Measurements from ENCODE around the gene EXOC1.
"Not testable (repeated sequence)": the region's sequence is repeated elsewhere in the genome, so short reads cannot be mapped to it uniquely, and the experiment has no call there.

Gene EXOC1, protein sequence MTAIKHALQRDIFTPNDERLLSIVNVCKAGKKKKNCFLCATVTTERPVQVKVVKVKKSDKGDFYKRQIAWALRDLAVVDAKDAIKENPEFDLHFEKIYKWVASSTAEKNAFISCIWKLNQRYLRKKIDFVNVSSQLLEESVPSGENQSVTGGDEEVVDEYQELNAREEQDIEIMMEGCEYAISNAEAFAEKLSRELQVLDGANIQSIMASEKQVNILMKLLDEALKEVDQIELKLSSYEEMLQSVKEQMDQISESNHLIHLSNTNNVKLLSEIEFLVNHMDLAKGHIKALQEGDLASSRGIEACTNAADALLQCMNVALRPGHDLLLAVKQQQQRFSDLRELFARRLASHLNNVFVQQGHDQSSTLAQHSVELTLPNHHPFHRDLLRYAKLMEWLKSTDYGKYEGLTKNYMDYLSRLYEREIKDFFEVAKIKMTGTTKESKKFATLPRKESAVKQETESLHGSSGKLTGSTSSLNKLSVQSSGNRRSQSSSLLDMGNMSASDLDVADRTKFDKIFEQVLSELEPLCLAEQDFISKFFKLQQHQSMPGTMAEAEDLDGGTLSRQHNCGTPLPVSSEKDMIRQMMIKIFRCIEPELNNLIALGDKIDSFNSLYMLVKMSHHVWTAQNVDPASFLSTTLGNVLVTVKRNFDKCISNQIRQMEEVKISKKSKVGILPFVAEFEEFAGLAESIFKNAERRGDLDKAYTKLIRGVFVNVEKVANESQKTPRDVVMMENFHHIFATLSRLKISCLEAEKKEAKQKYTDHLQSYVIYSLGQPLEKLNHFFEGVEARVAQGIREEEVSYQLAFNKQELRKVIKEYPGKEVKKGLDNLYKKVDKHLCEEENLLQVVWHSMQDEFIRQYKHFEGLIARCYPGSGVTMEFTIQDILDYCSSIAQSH

DNA sequence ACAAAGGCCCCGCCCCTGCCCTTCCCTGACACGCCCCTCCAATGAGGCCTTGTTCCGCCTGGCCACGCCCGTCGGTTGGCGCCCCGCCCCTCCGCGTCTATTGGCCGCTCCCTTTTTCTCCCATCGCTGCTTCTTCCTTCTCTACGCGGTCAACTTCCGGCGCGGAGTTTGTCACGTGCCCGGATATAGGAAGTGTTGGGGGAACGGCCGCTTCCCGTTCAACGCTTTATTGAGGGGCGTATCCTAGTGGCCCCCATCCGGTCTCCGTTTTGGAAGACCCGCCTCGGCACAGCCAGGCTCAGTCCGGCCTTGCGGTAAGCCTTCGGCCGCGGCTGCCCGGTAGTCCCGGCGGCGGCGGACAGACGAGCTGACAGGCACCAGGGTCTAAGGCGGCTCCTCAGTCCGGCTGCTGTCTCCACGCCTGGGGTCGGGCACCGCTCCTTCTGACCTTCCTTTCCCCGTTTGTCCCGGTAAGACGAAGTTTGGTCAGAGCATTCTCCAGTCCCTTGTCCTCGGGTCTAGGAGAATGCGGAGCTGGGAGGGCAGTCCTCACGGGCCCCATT is at the start of gene EXOC1:
EXOC1 (plus strand) TSS at position 165 of the 563 bp plus-strand sequence. CDS start 4,676 bp downstream, outside the sequence.
- DNase-seq = peak; percentile 88

DNA sequence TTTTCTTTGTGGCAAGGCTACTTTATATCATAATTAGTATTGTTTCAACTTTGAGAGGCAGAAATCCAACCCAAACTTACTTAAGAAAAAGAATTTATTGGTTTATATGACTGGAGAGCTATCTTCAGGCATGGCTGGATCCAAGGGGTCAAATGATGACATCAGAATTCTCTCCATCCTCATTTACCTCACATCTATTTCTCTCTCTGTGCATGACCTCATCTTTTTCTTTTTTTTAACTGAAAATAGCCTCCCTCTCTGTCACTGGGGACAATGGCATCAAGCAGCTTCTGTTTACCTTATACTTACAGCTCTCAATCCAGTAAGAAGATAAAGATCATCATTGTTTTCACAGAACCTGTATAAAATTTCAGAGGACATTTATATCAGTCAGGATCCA is 45.9 kb upstream of the EXOC1 start:
- no peak for DNase-seq

DNA sequence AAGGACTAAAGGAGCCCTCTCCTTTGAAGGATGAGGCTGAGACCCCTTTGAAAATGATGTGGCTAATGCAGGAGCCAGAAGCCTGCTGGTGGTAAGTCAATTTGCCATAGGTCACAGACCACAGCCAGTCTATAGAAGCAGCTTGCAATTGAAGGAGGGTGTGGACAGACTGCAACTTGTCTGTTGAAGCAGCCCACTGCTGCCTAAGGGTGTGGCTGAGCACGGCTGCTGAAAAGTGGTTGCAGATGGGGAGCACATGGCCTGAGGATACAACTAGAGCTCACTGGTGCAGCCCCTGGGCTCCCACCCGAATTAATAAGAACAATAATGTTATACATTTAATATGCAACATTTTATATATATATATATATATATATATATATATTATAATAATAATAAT is 45.3 kb upstream of the EXOC1 start:
- DNase-seq = no peak

DNA sequence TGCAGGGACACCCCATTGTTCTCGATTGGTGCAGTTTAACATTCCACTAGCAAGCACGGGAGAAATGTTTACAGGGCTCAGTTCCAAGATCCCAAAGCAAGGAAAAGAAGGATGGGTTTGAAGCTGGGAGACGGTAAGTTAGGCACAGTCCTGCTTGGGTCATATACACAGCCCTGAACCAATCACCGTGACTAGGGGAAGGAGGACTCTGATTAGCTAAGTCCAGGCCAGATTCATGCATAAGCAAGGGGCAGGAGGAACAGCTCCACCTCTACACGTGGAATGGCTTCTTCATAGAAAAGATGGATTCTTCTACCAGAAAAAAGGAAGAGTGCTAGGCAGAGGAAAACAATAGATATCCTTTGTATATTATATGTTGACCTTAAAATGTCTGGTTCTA is 44.8 kb upstream of the EXOC1 start:
- no peak for DNase-seq

DNA sequence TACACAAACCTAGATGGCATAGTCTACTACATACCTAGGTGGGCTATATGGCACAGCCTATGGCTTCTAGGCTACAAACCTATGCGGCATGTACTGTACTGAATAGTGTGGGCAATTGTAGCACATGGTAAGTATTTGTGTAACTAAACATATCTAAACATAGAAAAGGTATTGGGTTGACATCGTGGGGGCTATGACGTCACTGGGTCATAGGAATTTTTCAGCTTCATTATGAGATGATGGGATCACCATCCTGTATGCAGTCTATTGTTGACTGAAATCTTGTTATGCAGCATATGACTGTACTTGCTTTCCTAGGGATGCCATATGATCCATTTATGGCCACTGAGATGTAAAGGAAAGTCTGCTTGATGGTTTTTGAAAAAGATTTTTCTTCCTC is 35.8 kb upstream of the EXOC1 start:
- no peak for DNase-seq

DNA sequence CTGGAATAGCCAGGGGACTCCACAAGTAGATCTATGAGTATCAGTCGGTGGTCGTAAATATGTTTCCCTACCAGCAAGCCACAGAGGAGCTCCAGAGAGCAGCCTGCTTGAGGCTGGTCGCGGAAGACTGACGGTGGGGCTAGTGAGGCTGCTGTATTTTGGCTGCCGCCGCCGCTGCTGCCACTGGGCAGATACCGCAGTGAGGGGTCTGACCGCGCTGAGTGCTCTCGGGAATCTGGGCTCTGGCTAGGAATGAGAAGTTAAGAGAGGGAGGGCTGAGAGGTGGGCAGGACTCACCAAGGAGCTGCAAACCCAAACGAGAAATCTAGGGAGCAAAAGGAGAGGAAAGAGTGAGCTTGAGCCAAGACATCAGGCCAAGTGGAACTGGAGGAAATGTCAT is 33.8 kb upstream of the EXOC1 start, which contains the start of gene EXOC1L:
EXOC1L (plus strand) TSS at position 157 of the 400 bp plus-strand sequence; CDS start at position 394, 237 bp downstream.
- DNase-seq = peak; percentile 16

DNA sequence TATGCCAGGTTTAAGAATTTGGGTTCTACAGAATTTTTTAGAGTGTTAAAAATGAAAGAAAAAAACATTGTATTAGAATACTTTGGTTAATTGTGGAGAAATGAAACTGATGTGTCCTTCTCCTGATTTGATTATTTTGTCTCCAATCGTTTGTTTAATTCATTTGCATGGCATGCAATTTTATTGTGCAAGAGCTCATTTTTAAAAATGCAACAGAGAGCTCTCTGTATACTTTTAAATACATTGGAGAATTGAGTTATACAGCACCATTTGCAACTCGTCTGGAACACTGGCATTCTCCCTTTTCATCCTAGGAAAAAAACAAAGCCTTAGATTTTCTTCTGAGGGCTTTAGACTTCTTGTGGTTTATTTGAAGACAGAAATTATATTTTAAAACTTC is 33.2 kb upstream of the EXOC1 start:
- DNase-seq = no peak

DNA sequence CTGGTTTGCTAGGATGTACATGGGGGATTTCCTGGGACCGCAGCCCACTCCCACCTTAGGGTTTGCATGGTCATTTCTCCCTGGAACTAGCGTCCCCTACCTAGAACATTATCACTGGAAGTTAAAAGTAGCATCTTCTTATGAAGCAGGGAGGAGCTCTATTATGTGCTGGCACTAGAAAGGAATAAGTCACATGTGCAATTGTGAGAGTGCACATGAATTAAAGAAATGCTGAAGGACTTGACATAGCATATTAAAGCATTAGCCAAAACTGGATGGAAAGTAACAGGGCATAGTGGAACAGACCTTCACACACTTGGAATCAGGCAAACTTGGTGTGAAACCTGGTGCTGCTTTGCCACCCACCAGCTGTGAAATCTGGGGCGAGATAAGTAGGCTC is 31.1 kb upstream of the EXOC1 start:
- no peak for DNase-seq

DNA sequence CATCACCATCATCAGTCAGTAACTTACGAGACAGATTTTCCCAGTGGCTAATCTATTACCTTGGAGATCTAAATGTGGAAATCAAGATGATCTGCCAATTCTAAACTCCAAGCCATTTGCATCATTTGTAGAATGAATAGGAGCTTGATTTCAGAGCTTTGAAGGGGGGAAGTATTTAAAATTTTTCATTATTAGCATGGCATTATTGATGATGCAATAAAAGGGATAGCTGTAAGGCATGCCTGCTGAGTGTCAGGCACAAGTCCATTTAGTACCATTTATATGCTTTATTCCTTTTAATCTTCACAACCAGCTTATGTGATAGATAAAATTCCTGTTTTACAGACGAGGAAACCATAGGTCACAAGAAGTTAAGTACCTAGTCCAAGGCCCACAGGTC is 28.6 kb upstream of the EXOC1 start:
- DNase-seq = no peak

DNA sequence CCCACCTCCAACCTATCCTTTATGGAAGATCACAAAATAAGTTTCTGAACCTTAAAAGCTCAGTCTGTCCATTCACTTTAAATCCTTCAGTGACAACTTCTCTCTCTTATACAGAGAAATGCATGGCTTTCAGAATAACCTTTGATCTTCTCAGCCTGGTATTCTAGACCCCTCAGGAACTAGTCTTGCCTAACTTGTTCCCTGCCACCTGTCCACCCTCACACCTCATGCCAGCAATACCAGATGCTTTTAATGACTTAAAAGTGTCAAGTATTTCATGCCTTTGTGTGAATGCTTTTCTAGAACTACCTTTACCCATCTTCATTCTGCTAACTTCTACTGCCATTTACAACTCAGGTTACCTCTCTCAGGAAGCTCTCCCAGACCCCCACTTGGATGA is 26.5 kb upstream of the EXOC1 start:
- DNase-seq = no peak

DNA sequence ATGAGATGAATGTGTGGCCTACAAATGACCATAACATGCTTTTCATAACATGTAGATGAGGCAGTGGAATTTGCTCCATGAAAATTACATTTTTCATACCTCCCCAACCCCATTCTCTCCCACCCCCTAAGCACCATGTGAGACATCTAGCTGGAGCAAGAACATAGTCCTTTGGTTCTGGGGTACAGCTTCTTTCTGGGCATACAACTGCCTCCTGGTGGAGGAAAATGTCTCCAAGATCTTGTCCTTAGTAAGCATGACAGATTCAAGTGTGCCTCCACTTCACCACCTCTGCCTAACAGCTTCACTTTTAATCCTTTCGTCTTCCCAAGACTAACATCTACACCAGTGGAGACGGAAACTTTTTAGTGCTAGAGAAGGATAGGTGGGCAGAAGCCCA is 25.9 kb upstream of the EXOC1 start:
- no peak for DNase-seq

DNA sequence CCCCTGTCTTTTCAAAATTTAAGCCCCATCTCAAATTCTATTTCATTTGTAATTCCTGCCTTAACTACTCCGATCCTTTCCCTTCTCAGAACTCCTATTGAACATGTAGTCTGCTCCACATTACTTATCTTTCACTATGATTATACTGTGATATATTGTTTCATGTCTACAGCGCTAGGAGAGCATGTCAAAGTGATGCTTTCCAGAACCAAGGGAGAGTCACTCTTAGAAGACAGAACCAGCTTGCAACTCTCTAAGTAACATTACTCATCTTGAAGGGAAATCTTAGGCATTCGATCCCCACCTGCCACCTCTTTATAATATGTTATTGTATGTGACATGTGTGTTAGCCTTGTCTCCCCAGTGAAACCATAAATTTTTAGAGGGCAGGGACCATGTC is 23.4 kb upstream of the EXOC1 start:
- no peak for DNase-seq

DNA sequence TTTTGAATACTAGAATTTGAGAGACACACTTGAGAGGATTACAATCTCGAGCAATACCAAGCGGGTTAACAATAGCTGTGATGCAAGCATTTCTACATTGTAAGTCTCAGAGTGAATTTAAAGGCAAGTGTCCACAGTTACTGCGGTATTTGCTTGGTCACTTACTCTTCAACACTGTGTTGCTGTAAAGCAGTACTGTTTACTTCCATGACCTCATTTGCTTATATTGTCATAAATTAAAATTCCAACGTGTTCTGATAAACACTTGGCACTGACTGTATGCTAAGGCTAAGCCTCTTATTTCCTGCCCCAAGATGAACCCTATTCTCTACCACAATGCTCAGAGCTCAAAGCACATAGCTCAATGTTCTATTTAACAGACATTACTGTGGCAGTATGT is 22.7 kb upstream of the EXOC1 start:
- DNase-seq = no peak

DNA sequence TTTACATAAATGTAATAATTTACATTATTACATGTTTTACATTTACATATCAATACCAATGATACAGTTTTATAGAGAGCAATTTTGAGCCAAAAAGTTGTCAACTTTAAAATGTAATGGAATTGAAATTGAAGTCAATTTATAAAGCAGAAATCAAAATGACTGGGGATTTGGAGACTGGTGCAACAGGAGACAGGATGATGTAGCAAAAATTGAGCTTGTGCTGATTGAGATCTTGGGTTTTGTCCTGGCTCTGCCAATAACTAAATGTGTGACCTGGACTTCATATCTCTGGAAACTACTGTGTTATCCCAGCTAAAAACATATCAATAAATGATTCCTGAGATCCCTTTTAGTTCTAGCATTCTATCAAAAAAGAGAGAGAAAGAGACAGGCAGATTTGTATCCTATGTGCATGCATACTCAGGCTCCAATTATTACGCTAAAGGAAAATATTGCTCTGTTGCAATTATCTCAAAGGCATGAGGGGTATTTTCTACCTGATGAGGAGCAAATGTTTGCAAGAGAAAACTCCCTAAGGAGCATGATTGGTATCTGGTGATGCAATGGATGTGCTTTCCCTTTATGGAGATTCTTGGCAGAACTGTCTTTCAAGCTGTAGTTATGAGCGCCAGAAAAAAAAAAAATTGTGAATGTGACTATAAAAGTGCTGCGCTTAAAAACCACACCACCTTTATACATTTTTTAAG is 19.2 kb upstream of the EXOC1 start:
- no peak for DNase-seq

DNA sequence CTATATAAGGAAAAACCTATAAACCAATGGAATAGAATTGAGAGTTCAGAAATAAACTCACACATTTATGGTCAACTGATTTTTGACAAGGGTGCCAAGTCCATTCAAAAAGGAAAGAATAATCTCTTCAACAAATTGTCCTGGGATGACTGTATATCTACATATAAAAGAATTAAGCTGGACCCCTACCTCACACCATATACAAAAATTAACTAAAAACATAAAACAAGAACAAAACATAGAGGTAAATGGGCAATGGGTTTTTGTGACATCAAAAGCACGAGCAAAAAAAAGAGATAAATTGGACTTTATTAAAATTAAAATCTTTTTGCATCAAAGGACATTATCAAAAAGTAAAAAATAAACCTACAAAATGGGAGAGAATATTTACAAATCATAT is 15.5 kb upstream of the EXOC1 start:
- no peak for DNase-seq

DNA sequence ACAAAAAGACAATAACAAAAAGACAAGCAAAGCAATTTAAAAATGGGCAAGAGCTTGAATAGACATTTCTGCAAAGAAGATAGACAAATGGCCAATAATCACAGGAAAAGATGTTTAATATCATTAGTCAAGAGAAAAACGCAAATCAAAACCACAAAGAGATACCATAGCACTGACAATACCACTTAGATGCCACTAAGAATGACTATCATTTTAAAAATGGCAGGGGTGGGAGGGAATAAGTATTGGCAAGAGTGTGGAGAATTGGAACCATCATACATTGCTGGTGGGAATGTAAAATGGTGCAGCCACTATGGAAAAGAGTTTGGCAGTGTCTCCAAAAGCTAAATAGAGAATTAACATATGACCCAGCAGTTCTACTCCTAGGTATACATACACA is 15.1 kb upstream of the EXOC1 start:
- no peak for DNase-seq

DNA sequence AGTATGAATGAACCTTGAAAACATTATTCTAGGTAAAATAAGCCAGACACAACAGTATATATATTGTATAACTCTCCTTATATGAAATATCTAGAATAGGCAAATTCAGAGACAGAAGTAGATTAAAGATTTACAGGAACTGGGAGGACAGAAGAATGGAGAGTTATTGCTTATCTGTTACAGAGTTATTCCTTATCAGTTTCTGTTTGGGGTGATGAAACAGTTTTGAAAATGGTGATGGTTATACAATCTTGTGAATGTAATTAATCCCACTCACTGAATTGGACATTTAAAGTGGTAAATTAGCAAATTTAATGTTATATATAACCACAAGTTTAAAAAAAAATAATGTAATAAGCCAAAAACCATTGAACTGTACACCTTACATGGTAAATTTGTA is 14.5 kb upstream of the EXOC1 start:
- DNase-seq = no peak

DNA sequence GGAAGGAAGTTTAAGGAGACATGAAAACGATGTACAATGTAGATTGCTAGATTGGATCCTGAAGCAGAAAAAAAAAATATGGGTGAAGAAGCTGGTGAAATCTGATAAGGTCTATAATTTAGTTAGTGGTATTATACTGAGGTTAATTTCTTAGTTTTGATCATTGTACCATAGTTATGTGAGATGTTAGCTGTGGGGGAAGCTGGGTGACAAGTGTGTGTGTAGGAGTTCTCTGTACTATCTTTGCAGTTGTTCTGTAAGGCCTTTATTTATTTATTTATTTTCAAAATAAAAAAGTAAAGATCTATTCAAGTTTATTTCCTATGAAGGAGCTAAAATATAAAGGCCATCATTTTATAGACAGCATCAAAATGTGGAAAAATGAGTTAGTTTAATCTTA is 12.5 kb upstream of the EXOC1 start:
- DNase-seq = no peak

DNA sequence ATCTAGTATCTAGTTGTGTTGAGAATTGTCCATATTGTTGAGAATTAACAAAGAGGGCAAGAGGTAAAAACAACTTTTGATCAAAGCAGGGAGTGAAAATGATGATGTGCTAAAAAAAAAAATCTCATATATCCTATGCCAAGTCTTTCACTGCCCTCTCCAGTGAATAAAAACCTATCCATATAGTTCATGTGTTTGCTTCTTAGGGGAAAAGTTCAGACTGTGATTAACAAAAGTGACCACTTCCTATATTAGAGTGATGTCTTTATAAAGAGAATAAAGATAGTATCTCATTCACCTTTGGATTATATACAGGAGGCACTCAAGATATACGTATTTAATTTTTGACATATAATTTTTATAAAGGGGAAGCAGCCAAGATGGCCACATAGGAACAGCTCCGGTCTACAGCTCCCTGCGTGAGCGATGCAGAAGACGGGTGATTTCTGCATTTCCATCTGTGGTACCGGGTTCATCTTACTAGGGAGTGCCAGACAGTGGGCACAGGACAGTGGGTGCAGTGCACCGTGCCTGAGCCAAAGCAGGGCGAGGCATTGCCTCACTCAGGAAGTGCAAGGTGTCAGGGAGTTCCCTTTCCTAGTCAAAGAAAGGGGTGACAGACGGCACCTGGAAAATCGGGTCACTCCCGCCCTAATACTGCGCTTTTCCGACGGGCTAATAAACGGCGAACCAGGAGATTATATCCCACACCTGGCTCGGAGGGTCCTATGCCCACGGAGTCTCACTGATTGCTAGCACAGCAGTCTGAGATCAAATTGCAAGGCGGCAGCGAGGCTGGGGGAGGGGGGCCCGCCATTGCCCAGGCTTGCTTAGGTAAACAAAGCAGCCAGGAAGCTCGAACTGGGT is 11.8 kb upstream of the EXOC1 start:
- not testable (repeated sequence) for DNase-seq

DNA sequence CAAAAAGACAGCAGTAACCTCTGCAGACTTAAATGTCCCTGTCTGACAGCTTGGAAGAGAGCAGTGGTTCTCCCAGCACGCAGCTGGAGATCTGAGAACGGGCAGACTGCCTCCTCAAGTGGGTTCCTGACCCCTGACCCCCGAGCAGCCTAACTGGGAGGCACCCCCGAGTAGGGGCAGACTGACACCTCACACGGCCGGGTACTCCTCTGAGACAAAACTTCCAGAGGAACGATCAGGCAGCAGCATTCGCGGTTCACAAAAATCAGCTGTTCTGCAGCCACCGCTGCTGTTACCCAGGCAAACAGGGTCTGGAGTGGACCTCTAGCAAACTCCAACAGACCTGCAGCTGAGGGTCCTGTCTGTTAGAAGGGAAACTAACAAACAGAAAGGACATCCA is 11.1 kb upstream of the EXOC1 start:
- not testable (repeated sequence) for DNase-seq

DNA sequence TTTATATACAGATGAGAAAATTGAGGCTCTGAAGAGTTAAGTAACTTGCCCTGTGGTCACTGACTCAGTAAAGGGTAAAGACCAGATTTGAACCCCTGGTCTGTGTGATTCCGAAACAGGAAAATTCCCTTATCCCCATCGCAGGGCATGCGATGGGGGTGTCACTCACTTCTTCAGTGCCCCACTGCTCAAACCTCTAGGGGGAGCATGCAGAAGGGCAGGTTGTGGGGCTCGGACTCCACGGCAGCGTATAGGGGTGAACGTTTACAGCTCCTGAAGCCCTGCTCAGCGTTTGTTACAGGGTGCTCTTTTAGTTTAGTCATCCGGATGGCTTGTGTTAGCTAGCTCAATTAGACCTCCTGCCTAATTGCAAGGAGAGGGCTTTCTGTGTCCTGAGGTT is 3.7 kb upstream of the EXOC1 start:
- no peak for DNase-seq

DNA sequence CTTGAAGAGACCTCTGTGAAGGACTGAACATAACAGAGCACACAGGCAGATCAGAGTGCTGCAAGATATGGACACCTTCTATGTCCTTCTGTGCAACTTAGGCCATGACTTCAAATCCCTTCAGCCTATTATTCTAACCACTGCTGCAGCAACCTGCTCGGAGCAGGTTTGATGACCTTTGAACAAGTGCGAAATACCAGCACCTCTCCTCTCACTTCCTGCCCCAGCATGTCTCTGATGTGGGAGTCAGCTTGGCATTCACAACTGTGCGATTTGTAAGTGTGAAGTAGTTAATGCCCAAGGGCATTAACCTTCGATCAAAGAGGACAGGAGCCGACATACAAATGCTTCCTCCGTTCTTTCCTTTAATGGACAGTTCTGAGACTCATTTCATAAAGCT is 1.6 kb upstream of the EXOC1 start:
- DNase-seq = no peak

All from DMS79 (cell line).